HG03175 (cell line): ENCODE measurements around the gene DHRS3.
A peak's percentile ranks its signal among the peaks of the same experiment; 100 is the strongest.
"Not testable (repeated sequence)": the region's sequence is repeated elsewhere in the genome, so short reads cannot be mapped to it uniquely, and the experiment has no call there.

Experiments used
- ATAC-seq: cut with Tn5 transposase; IDR thresholded peaks from one replicate; pipeline ENCODE4 v1.9.1; 2021; ENCODE audit warnings: mild to moderate bottlenecking, moderate library complexity; ENCODE audit not compliant: unreplicated experiment

Gene DHRS3

GRCh38 chr1:12617901-12618660, at the start of gene DHRS3:
TSS of gene DHRS3 (minus strand) at chr1:12618210. CDS start at chr1:12617348, 862 bp downstream.
- no peak for ATAC-seq

- ATAC-seq = no peak
These were observed 48.2 kb upstream of the DHRS3 start for GRCh38 chr1:12666141-12666735.

GRCh38 chr1:12665511-12665910, 47.5 kb upstream of the DHRS3 start:
- no peak for ATAC-seq

GRCh38 chr1:12662556-12662955, 44.5 kb upstream of the DHRS3 start:
- ATAC-seq = no peak

- ATAC-seq = no peak
These were observed 43.7 kb upstream of the DHRS3 start for GRCh38 chr1:12661606-12662219.

GRCh38 chr1:12658531-12659453, 40.8 kb upstream of the DHRS3 start:
- peak; percentile 63 for ATAC-seq

- ATAC-seq = not testable (repeated sequence)
These were observed 40.0 kb upstream of the DHRS3 start for GRCh38 chr1:12657885-12658512.

- no peak for ATAC-seq
These were observed 39.3 kb upstream of the DHRS3 start for GRCh38 chr1:12657060-12657884.

GRCh38 chr1:12656575-12656974, 38.6 kb upstream of the DHRS3 start:
- ATAC-seq = no peak

GRCh38 chr1:12654657-12655056, 36.6 kb upstream of the DHRS3 start:
- ATAC-seq = no peak

GRCh38 chr1:12654004-12654567, 36.1 kb upstream of the DHRS3 start:
- no peak for ATAC-seq

- ATAC-seq = no peak
These were observed 32.0 kb upstream of the DHRS3 start for GRCh38 chr1:12649971-12650421.

GRCh38 chr1:12648741-12649140, 30.7 kb upstream of the DHRS3 start:
- no peak for ATAC-seq

GRCh38 chr1:12645401-12645800, 27.4 kb upstream of the DHRS3 start:
- not testable (repeated sequence) for ATAC-seq

- no peak for ATAC-seq
These were observed 26.8 kb upstream of the DHRS3 start for GRCh38 chr1:12644829-12645228.

GRCh38 chr1:12644237-12644636, 26.2 kb upstream of the DHRS3 start:
- ATAC-seq = no peak

GRCh38 chr1:12643785-12644184, 25.8 kb upstream of the DHRS3 start, which contains the start of gene AADACL4:
TSS of gene AADACL4 (plus strand) at chr1:12644085. CDS start at chr1:12644547, 462 bp downstream.
- no peak for ATAC-seq

- ATAC-seq = no peak
These were observed 25.1 kb upstream of the DHRS3 start for GRCh38 chr1:12643079-12643478.

- no peak for ATAC-seq
These were observed 22.9 kb upstream of the DHRS3 start for GRCh38 chr1:12640958-12641272.
